HCT116 (cell line): ENCODE results near the gene NMNAT3. TPM values are rescaled to one million over a fixed set of nuclear protein-coding genes. Genes with fewer than 3 reads are reported as not detected.

Experiments used
- ATAC-seq: fragments of 200-7000 bp; cut with Tn5 transposase; 2 replicates; pipeline ENCODE4 v1.9.1; 2020; ENCODE audit warnings: mild to moderate bottlenecking, moderate library complexity
- BruUV-seq: library from RNA; stranded (reverse); fragments of 400-500 nt; replicated peaks from 2 replicates; lab custom pipeline; 2021; lab: Mats Ljungman, UMichigan
- CTCF ChIA-PET: fragments of 300-600 bp; sonication (Branson Sonifier 250); formaldehyde crosslinking; loops from one replicate; lab custom pipeline; 2021; ENCODE audit warnings: antibody characterized with exemption; lab: Charles Lee
- POLR2A ChIA-PET: fragments of 300-600, 350-600 bp; sonication (Branson Sonifier 250); formaldehyde crosslinking; loops from one replicate; lab custom pipeline; 2021; ENCODE audit warnings: antibody characterized with exemption; lab: Charles Lee
- RAD21 ChIA-PET, 2 experiments: fragments of 300-600 bp; sonication (Branson Sonifier 250); formaldehyde crosslinking; loops; one replicate each; lab custom pipeline; 2023; ENCODE audit warnings: low total read pairs in 2 of 2; ENCODE audit not compliant: uncharacterized antibody in 2 of 2, unreplicated experiment in 2 of 2, low non-redundant PET in 1 of 2; lab: Charles Lee
- DNase-seq: peaks from one replicate; pipeline ENCODE4 v3.0.0-alpha.2; 2010; ENCODE audit warnings: low read depth, low spot score
- H2AFZ ChIP-seq: fragments of 200-600 bp; shearing (Covaris generic), sonication (generic); 2 replicates; pipeline ENCODE4 v1.6.1; 2017; ENCODE audit warnings: low read depth, mixed run types, mixed read lengths, antibody characterized with exemption, low read length; ENCODE audit not compliant: poor library complexity, severe bottlenecking
- H3K27ac ChIP-seq: 2 replicates; pipeline ENCODE4 v1.5.1; 2012; ENCODE audit warnings: low read depth, low read length
- H3K27me3 ChIP-seq: fragments of 200-600 bp; sonication (generic); 2 replicates; pipeline ENCODE4 v1.6.1; 2016; ENCODE audit warnings: mixed run types, low read length, mixed read lengths; ENCODE audit not compliant: insufficient read depth
- H3K36me3 ChIP-seq, 2 experiments: fragments of 200-500 bp in 1 of 2; fragments of 200-600 bp in 1 of 2; sonication (Bioruptor generic) in 1 of 2; sonication (generic) in 1 of 2; 2 replicates each; pipeline versions ENCODE4 v1.5.1 to v1.6.1; 2014 to 2016; ENCODE audit warnings: low read length in 2 of 2, inconsistent platforms in 1 of 2, mixed read lengths in 1 of 2, mixed run types in 1 of 2; ENCODE audit not compliant: insufficient read depth in 2 of 2, control insufficient read depth in 1 of 2
- H3K4me1 ChIP-seq, 2 experiments: fragments of 200-600 bp in 1 of 2; sonication (generic) in 1 of 2; 2 replicates each; pipeline versions ENCODE4 v1.5.1 to v1.6.1; 2012 to 2017; ENCODE audit warnings: low read length in 2 of 2, inconsistent platforms in 1 of 2, mild to moderate bottlenecking in 1 of 2, mixed read lengths in 1 of 2, mixed run types in 1 of 2, moderate library complexity in 1 of 2; ENCODE audit not compliant: insufficient read depth in 2 of 2, control insufficient read depth in 1 of 2
- H3K4me2 ChIP-seq: fragments of 200-600 bp; sonication (generic); 2 replicates; pipeline ENCODE4 v1.6.1; 2017; ENCODE audit warnings: mixed run types, low read length, mixed read lengths
- H3K4me3 ChIP-seq, 2 experiments: fragments of 200-600 bp in 1 of 2; sonication (generic) in 1 of 2; replicated peaks in 1 of 2; 2 replicates each; pipeline ENCODE4 v1.5.1; 2011 to 2016; ENCODE audit warnings: low read length in 2 of 2, control low read depth in 1 of 2, low read depth in 1 of 2, mild to moderate bottlenecking in 1 of 2, mixed read lengths in 1 of 2, mixed run types in 1 of 2
- H3K79me2 ChIP-seq: fragments of 200-600 bp; sonication (generic); 2 replicates; pipeline ENCODE4 v1.6.1; 2017; ENCODE audit warnings: mild to moderate bottlenecking, mixed run types, low read length, moderate library complexity, mixed read lengths; ENCODE audit not compliant: insufficient read depth
- H3K9ac ChIP-seq: fragments of 200-600 bp; sonication (generic); 2 replicates; pipeline ENCODE4 v1.6.1; 2016; ENCODE audit warnings: low read length, mixed read lengths
- H3K9me2 ChIP-seq: fragments of 200-600 bp; sonication (generic), shearing (Covaris generic); 2 replicates; pipeline ENCODE4 v1.6.1; 2017; ENCODE audit warnings: mixed run types, mild to moderate bottlenecking, moderate library complexity; ENCODE audit not compliant: insufficient read depth
- H3K9me3 ChIP-seq, 2 experiments: fragments of 200-500 bp in 1 of 2; fragments of 200-600 bp in 1 of 2; sonication (Bioruptor generic) in 1 of 2; sonication (generic) in 1 of 2; 2 replicates each; pipeline ENCODE4 v1.6.1; 2014 to 2017; ENCODE audit warnings: low read length in 2 of 2, mixed read lengths in 2 of 2, inconsistent platforms in 1 of 2, low read depth in 1 of 2, mild to moderate bottlenecking in 1 of 2, mixed run types in 1 of 2, moderate library complexity in 1 of 2; ENCODE audit not compliant: control insufficient read depth in 1 of 2, insufficient read depth in 1 of 2
- H4K20me1 ChIP-seq: fragments of 200-600 bp; sonication (generic), shearing (Covaris generic); 2 replicates; pipeline ENCODE4 v1.6.1; 2017; ENCODE audit warnings: mixed run types, mild to moderate bottlenecking, moderate library complexity; ENCODE audit not compliant: insufficient read depth
- CBX3 ChIP-seq: IDR thresholded peaks from 2 replicates; pipeline ENCODE4 v1.6.1; 2012; ENCODE audit warnings: low read depth
- CEBPB ChIP-seq: IDR thresholded peaks from 2 replicates; pipeline ENCODE4 v1.6.1; 2012; ENCODE audit warnings: low read depth
- EGR1 ChIP-seq: IDR thresholded peaks from 2 replicates; pipeline ENCODE4 v1.6.1; 2012; ENCODE audit warnings: low read depth
- ELF1 ChIP-seq: IDR thresholded peaks from 2 replicates; pipeline ENCODE4 v1.6.1; 2012; ENCODE audit warnings: low read depth, borderline replicate concordance
- FOSL1 ChIP-seq: IDR thresholded peaks from 2 replicates; pipeline ENCODE4 v1.6.1; 2012; ENCODE audit warnings: low read depth
- JUND ChIP-seq: IDR thresholded peaks from 2 replicates; pipeline ENCODE4 v1.6.1; 2012
- POLR2A ChIP-seq: IDR thresholded peaks from 2 replicates; pipeline ENCODE4 v1.7.0; 2011; ENCODE audit warnings: borderline replicate concordance; ENCODE audit not compliant: insufficient read depth, insufficient read length; ENCODE audit errors: extremely low read depth
- POLR2AphosphoS5 ChIP-seq: IDR thresholded peaks from 2 replicates; pipeline ENCODE4 v1.6.1; 2011; ENCODE audit warnings: mild to moderate bottlenecking, low read depth, low read length, moderate library complexity
- SIN3A ChIP-seq: IDR thresholded peaks from 2 replicates; pipeline ENCODE4 v1.6.1; 2012; ENCODE audit warnings: low read depth
- TCF7L2 ChIP-seq: IDR thresholded peaks from 2 replicates; pipeline ENCODE4 v1.7.0; 2011; ENCODE audit warnings: borderline replicate concordance, inconsistent platforms; ENCODE audit not compliant: insufficient read depth, insufficient read length; ENCODE audit errors: extremely low read depth
- ZFX ChIP-seq: fragments of 450-650 bp; IDR thresholded peaks from 2 replicates; pipeline ENCODE4 v1.6.1; 2017
- ZNF274 ChIP-seq: fragments of 200-500 bp; sonication (Bioruptor generic); IDR thresholded peaks from 2 replicates; pipeline ENCODE4 v1.6.1; 2014; ENCODE audit warnings: mild to moderate bottlenecking, low read depth, low read length, inconsistent platforms
- intact Hi-C: fragments of 100-400 bp; cut with micrococcal nuclease; formaldehyde crosslinking; loops from 2 replicates; pipeline ENCODE4 v1.10.0; 2022
- total RNA-seq: library from RNA; stranded (reverse); gene quantifications from one replicate; pipeline ENCODE4 v1.2.1, GENCODE V29; 2021; ENCODE audit not compliant: unreplicated experiment
- TF ChIP-seq, protein P1 (sequence below): IDR thresholded peaks from 2 replicates; pipeline ENCODE4 v1.6.1; 2011; ENCODE audit warnings: mild to moderate bottlenecking, low read length, moderate library complexity; ENCODE audit not compliant: insufficient replicate concordance; ENCODE audit errors: extremely low read depth
- TF ChIP-seq, protein P2 (sequence below): IDR thresholded peaks from 2 replicates; pipeline ENCODE4 v1.6.1; 2012; ENCODE audit warnings: low read depth
- TF ChIP-seq, protein P3 (sequence below), 3 experiments: fragments of 200-600 bp in 1 of 3; sonication (generic) in 1 of 3; IDR thresholded peaks in 2 of 3; conservative IDR thresholded peaks in 1 of 3; 2 replicates each; pipeline ENCODE4 v1.5.1; 2012 to 2017; ENCODE audit warnings: low read depth in 2 of 3, low read length in 2 of 3, antibody characterized with exemption in 1 of 3, borderline replicate concordance in 1 of 3, control low read depth in 1 of 3, mild to moderate bottlenecking in 1 of 3, mixed read lengths in 1 of 3, mixed run types in 1 of 3, moderate library complexity in 1 of 3; ENCODE audit not compliant: insufficient read depth in 1 of 3
- TF ChIP-seq, protein P4 (sequence below): IDR thresholded peaks from 2 replicates; pipeline ENCODE4 v1.6.1; 2012

Gene NMNAT3
- total RNA-seq, 1 experiment from 2014 or later: 5.7 TPM

DNA sequence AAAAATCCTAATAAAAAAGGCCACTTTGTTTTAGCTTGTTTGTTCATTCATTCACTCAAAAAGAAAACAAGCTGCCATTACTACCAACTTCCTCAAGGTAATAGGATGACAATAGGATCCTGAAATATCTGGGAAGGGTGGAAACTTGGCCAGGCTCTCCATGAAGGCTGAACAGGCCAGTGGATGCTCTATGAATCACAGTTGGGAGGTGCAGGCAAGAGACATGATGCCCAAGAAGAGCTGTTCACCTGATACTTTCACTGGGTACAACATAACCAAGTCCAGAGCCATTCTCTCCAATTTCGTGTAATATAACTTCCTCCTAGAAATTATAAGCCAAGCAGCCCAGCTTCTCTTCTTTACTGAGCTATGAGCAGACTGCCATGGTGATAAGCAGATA lies 37.3 kb downstream of the NMNAT3 start:
- Histone ChIP-seq H3K27me3 (no peaks in the 10 kb centered on the region), H3K4me1 (no peaks in the 10 kb centered on the region), H3K9me2 (no peaks in the 10 kb centered on the region), H2AFZ (no peak overlapping the region), H4K20me1 (no peaks in the 10 kb centered on the region), H3K79me2 (no peaks in the 10 kb centered on the region), H3K9ac (no peak overlapping the region), H3K27ac (no peak overlapping the region), H3K36me3 (no peaks in the 10 kb centered on the region), H3K9me3 (no peaks in the 10 kb centered on the region), H3K4me2 (no peak overlapping the region), H3K4me3 (no peak overlapping the region)
- ChIA-PET RAD21 (no interaction called here), POLR2A (no interaction called here), CTCF (no interaction called here)
- ATAC-seq: no peak
- no peak for DNase-seq
- TF ChIP-seq POLR2A (no peak), CEBPB (no peak), ELF1 (no peak), JUND (no peak), TCF7L2 (no peak), ZNF274 (no peak), FOSL1 (no peak), POLR2AphosphoS5 (no peak), CBX3 (no peak), EGR1 (no peak), ZFX (no peak), SIN3A (no peak)
- TF ChIP-seq, protein P1, sequence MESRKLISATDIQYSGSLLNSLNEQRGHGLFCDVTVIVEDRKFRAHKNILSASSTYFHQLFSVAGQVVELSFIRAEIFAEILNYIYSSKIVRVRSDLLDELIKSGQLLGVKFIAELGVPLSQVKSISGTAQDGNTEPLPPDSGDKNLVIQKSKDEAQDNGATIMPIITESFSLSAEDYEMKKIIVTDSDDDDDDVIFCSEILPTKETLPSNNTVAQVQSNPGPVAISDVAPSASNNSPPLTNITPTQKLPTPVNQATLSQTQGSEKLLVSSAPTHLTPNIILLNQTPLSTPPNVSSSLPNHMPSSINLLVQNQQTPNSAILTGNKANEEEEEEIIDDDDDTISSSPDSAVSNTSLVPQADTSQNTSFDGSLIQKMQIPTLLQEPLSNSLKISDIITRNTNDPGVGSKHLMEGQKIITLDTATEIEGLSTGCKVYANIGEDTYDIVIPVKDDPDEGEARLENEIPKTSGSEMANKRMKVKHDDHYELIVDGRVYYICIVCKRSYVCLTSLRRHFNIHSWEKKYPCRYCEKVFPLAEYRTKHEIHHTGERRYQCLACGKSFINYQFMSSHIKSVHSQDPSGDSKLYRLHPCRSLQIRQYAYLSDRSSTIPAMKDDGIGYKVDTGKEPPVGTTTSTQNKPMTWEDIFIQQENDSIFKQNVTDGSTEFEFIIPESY: no peak
- TF ChIP-seq, protein P2, sequence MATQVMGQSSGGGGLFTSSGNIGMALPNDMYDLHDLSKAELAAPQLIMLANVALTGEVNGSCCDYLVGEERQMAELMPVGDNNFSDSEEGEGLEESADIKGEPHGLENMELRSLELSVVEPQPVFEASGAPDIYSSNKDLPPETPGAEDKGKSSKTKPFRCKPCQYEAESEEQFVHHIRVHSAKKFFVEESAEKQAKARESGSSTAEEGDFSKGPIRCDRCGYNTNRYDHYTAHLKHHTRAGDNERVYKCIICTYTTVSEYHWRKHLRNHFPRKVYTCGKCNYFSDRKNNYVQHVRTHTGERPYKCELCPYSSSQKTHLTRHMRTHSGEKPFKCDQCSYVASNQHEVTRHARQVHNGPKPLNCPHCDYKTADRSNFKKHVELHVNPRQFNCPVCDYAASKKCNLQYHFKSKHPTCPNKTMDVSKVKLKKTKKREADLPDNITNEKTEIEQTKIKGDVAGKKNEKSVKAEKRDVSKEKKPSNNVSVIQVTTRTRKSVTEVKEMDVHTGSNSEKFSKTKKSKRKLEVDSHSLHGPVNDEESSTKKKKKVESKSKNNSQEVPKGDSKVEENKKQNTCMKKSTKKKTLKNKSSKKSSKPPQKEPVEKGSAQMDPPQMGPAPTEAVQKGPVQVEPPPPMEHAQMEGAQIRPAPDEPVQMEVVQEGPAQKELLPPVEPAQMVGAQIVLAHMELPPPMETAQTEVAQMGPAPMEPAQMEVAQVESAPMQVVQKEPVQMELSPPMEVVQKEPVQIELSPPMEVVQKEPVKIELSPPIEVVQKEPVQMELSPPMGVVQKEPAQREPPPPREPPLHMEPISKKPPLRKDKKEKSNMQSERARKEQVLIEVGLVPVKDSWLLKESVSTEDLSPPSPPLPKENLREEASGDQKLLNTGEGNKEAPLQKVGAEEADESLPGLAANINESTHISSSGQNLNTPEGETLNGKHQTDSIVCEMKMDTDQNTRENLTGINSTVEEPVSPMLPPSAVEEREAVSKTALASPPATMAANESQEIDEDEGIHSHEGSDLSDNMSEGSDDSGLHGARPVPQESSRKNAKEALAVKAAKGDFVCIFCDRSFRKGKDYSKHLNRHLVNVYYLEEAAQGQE: no peak
- TF ChIP-seq, protein P3, sequence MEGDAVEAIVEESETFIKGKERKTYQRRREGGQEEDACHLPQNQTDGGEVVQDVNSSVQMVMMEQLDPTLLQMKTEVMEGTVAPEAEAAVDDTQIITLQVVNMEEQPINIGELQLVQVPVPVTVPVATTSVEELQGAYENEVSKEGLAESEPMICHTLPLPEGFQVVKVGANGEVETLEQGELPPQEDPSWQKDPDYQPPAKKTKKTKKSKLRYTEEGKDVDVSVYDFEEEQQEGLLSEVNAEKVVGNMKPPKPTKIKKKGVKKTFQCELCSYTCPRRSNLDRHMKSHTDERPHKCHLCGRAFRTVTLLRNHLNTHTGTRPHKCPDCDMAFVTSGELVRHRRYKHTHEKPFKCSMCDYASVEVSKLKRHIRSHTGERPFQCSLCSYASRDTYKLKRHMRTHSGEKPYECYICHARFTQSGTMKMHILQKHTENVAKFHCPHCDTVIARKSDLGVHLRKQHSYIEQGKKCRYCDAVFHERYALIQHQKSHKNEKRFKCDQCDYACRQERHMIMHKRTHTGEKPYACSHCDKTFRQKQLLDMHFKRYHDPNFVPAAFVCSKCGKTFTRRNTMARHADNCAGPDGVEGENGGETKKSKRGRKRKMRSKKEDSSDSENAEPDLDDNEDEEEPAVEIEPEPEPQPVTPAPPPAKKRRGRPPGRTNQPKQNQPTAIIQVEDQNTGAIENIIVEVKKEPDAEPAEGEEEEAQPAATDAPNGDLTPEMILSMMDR (IDR thresholded peaks at IDR 0.05 in 2 of 3, conservative IDR thresholded peaks at IDR 0.05 in 1 of 3; ENCODE audit: borderline replicate concordance in 1 of 3, insufficient read depth in 1 of 3, low read depth in 2 of 3, low read length in 2 of 3): no peak
- TF ChIP-seq, protein P4, sequence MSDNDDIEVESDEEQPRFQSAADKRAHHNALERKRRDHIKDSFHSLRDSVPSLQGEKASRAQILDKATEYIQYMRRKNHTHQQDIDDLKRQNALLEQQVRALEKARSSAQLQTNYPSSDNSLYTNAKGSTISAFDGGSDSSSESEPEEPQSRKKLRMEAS: no peak
- intact Hi-C loops: no loop called here
- no TSS peak for BruUV-seq
